ENCODE data around the gene GTPBP8. TPM values are rescaled to one million over a fixed set of nuclear protein-coding genes. Genes with fewer than 3 reads are reported as not detected.
A peak's percentile ranks its signal among the peaks of the same experiment; 100 is the strongest.

GTPBP8 gene
- total and polyA plus RNA-seq, 10 of the 15 experiments (the other 5 are each of a cell fraction or from before 2014, with no cell fraction given) = 10.3 to 29.0 (median 17.0) TPM

GRCh38 chr3:112974894-112975293 is 15.9 kb upstream of the GTPBP8 start, which contains the start of gene CD200R1:
Gene CD200R1, minus strand, starts transcription at chr3:112975103. Its CDS starts 246 bp downstream, at chr3:112974857.
- Histone ChIP-seq H3K9ac (ENCODE audit: control insufficient read depth, insufficient read depth, low read length) (peak within 1 kb of the TSS; percentile 71), H3K4me3 (peak within 1 kb of the TSS; percentile 45), H3K9me3 (replicated peaks; ENCODE audit: control insufficient read depth, insufficient read depth, low read length) (no peaks in the 10 kb centered on the region), H4K20me1 (ENCODE audit: control insufficient read depth, insufficient read depth) (no peaks in the 10 kb centered on the region), H3K79me2 (ENCODE audit: control insufficient read depth, insufficient read depth, low read length) (peaks cover 2% of the 10 kb centered on the region), H3K4me1 (ENCODE audit: control insufficient read depth, insufficient read depth, low read length) (peaks cover 31% of the 10 kb centered on the region), H3K36me3 (ENCODE audit: control insufficient read depth in 2 of 2, insufficient read depth in 2 of 2, low read length in 1 of 2) (no peaks in the 10 kb centered on the region), H3K27me3 (replicated peaks in 1 of 2; ENCODE audit: control insufficient read depth in 2 of 2, insufficient read depth in 2 of 2, low read length in 1 of 2) (no peaks in the 10 kb centered on the region), H3K27ac (ENCODE audit: control insufficient read depth, insufficient read depth) (peak within 1 kb of the TSS; percentile 77), H3K4me2 (ENCODE audit: control insufficient read depth, insufficient read depth) (peak within 1 kb of the TSS; percentile 87), H2AFZ (ENCODE audit: control insufficient read depth, low read depth, low read length) (peak within 1 kb of the TSS; percentile 92)
- no TSS peak for BruUV-seq (replicated peaks)
- SMC1A ChIA-PET (ENCODE audit: uncharacterized antibody, unreplicated experiment) = interaction anchor here (1.0 to 6.8 kb wide), 8 partner anchors 8 to 332 kb away, joined by 3 to 89 read pairs (median 4); no protein-coding TSS in a partner anchor
- 0% methylated on average over 5 of the region's 5 CpGs for WGBS (ENCODE audit: insufficient coverage, insufficient replicate concordance, low lambda C conversion rate, missing lambda C conversion rate)
- CTCF ChIA-PET = interaction anchor here (1.0 to 3.4 kb wide), 5 partner anchors 9 to 392 kb away, joined by 3 to 33 read pairs (median 4); no protein-coding TSS in a partner anchor
- 0 out of 2 replicates have a peak, but pooled peaks have one; percentile 26 for TF ChIP-seq EZH2 (IDR thresholded peaks at IDR 0.05; ENCODE audit: borderline replicate concordance, control insufficient read depth, low read depth, low read length)
- TF ChIP-seq CREM (IDR thresholded peaks at IDR 0.05; ENCODE audit: low read depth) = no peak
- intact Hi-C loops (cut with micrococcal nuclease; ENCODE audit: unreplicated experiment) (loop anchor here (5.0 to 10.0 kb wide), 6 partner anchors 48 to 860 kb away; partner anchors contain the start of gene SLC9C1), in situ Hi-C loops (cut with MboI) (loop anchor here (5.0 kb wide), 2 partner anchors 238 to 333 kb away; partner anchors contain the start of gene CCDC80)
- ATAC-seq (no peak), DNase-seq (ENCODE audit: low read depth, low spot score) (no peak), FAIRE-seq (peak; percentile 44)
- RAD21 ChIA-PET (ENCODE audit: unreplicated experiment) = interaction anchor here (0.5 to 5.4 kb wide), 6 partner anchors 9 to 963 kb away, joined by 3 to 62 read pairs (median 4); no protein-coding TSS in a partner anchor
- POLR2A ChIA-PET = interaction anchor here (0.5 kb wide), 1 partner anchor 214 kb away, joined by 4 read pairs; no protein-coding TSS in a partner anchor

DNA sequence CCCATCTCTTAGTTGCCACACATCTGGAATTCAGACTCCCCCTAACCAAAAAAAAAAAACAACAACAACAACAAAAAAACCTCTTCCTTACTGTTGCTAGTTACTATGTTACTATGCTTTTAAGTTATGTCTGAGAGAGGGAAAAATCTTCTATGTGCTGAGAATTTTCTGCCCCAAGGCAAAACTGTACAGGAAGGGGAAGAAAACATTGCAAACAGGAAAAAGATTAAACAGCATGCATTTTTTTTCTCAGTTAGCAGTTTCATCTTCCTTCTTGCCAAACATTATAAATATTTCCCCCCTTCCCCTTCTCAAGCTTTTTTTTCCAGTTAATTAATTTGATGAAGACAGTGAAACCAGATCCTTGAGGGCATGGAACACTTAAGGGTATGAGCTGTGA is 14.8 kb upstream of the GTPBP8 start:
- no peak for FAIRE-seq
- no TSS peak for BruUV-seq (replicated peaks)
- no peak overlapping the region for H3K4me3 ChIP-seq
- H3K27me3 ChIP-seq (replicated peaks in 1 of 2; ENCODE audit: control insufficient read depth in 2 of 2, insufficient read depth in 2 of 2, low read length in 1 of 2) = no peaks in the 10 kb centered on the region
- no peak overlapping the region for H3K9ac ChIP-seq (ENCODE audit: control insufficient read depth, insufficient read depth, low read length)
- H3K4me2 ChIP-seq (ENCODE audit: control insufficient read depth, insufficient read depth) = no peak overlapping the region
- H4K20me1 ChIP-seq (ENCODE audit: control insufficient read depth, insufficient read depth) = no peaks in the 10 kb centered on the region
- ATAC-seq = no peak
- H3K36me3 ChIP-seq (ENCODE audit: control insufficient read depth in 2 of 2, insufficient read depth in 2 of 2, low read length in 1 of 2) = no peaks in the 10 kb centered on the region
- peaks cover 2% of the 10 kb centered on the region for H3K79me2 ChIP-seq (ENCODE audit: control insufficient read depth, insufficient read depth, low read length)
- peaks cover 31% of the 10 kb centered on the region for H3K4me1 ChIP-seq (ENCODE audit: control insufficient read depth, insufficient read depth, low read length)
- ChIA-PET RAD21 (ENCODE audit: unreplicated experiment) (no interaction called here), POLR2A (interaction anchor here (1.2 kb wide), 1 partner anchor 9 kb away, joined by 6 read pairs; no protein-coding TSS in a partner anchor), SMC1A (ENCODE audit: uncharacterized antibody, unreplicated experiment) (interaction anchor here (0.7 to 6.8 kb wide), 10 partner anchors 9 to 339 kb away, joined by 3 to 89 read pairs (median 3); partner anchors contain the start of gene GTPBP8), CTCF (interaction anchor here (0.7 to 3.4 kb wide), 8 partner anchors 17 to 394 kb away, joined by 3 to 33 read pairs (median 5); no protein-coding TSS in a partner anchor)
- DNase-seq (ENCODE audit: low read depth, low spot score) = no peak
- no peaks in the 10 kb centered on the region for H3K9me3 ChIP-seq (replicated peaks; ENCODE audit: control insufficient read depth, insufficient read depth, low read length)
- H3K27ac ChIP-seq (ENCODE audit: control insufficient read depth, insufficient read depth) = no peak overlapping the region
- H2AFZ ChIP-seq (ENCODE audit: control insufficient read depth, low read depth, low read length) = no peak overlapping the region
- intact Hi-C loops (cut with micrococcal nuclease; ENCODE audit: unreplicated experiment) (loop anchor here (5.0 to 10.0 kb wide), 3 partner anchors 394 to 861 kb away; partner anchors contain the start of gene SLC9C1), in situ Hi-C loops (cut with MboI) (loop anchor here (5.0 kb wide), 2 partner anchors 239 to 334 kb away; partner anchors contain the start of gene CCDC80)
- TF ChIP-seq MYC (IDR thresholded peaks at IDR 0.05; ENCODE audit: insufficient read depth, insufficient read length, insufficient replicate concordance, low read length, severe bottlenecking) (no peak), CEBPZ (IDR thresholded peaks at IDR 0.05; ENCODE audit: low read depth, low read length) (no peak), MTA3 (IDR thresholded peaks at IDR 0.05; ENCODE audit: borderline replicate concordance, low read length) (no peak), POLR2AphosphoS5 (IDR thresholded peaks at IDR 0.05; ENCODE audit: low read length) (no peak), STAT1 (conservative IDR thresholded peaks at IDR 0.05) (no peak)
- TF ChIP-seq, protein P1, sequence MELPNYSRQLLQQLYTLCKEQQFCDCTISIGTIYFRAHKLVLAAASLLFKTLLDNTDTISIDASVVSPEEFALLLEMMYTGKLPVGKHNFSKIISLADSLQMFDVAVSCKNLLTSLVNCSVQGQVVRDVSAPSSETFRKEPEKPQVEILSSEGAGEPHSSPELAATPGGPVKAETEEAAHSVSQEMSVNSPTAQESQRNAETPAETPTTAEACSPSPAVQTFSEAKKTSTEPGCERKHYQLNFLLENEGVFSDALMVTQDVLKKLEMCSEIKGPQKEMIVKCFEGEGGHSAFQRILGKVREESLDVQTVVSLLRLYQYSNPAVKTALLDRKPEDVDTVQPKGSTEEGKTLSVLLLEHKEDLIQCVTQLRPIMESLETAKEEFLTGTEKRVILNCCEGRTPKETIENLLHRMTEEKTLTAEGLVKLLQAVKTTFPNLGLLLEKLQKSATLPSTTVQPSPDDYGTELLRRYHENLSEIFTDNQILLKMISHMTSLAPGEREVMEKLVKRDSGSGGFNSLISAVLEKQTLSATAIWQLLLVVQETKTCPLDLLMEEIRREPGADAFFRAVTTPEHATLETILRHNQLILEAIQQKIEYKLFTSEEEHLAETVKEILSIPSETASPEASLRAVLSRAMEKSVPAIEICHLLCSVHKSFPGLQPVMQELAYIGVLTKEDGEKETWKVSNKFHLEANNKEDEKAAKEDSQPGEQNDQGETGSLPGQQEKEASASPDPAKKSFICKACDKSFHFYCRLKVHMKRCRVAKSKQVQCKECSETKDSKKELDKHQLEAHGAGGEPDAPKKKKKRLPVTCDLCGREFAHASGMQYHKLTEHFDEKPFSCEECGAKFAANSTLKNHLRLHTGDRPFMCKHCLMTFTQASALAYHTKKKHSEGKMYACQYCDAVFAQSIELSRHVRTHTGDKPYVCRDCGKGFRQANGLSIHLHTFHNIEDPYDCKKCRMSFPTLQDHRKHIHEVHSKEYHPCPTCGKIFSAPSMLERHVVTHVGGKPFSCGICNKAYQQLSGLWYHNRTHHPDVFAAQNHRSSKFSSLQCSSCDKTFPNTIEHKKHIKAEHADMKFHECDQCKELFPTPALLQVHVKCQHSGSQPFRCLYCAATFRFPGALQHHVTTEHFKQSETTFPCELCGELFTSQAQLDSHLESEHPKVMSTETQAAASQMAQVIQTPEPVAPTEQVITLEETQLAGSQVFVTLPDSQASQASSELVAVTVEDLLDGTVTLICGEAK (IDR thresholded peaks at IDR 0.05; ENCODE audit: borderline replicate concordance) = no peak

Data from GM12878 (cell line).